Measurements from ENCODE around the gene SBNO1. TPM values are rescaled to one million over a fixed set of nuclear protein-coding genes. Genes with fewer than 3 reads are reported as not detected.
A peak's percentile ranks its signal among the peaks of the same experiment; 100 is the strongest.

SBNO1 gene
- total and polyA plus RNA-seq, 2 donors (not counting 3 experiments of a cell fraction or from before 2014, with no cell fraction given): 4.8 to 34.2 TPM

- Histone ChIP-seq H2AFZ (ENCODE audit: low read depth, low read length) (no peak overlapping the region), H4K20me1 (replicated peaks; ENCODE audit: control insufficient read depth, extremely low read depth, insufficient read depth, low read length) (no peaks in the 10 kb centered on the region), H3K27ac (ENCODE audit: insufficient read depth, low read depth, low read length) (no peak overlapping the region), H3K4me1 (ENCODE audit: control insufficient read depth, extremely low read depth, insufficient read depth, low read length) (peaks cover 36% of the 10 kb centered on the region), H3K9me3 (replicated peaks; ENCODE audit: control insufficient read depth, insufficient read depth, low read length) (no peaks in the 10 kb centered on the region), H3K9me1 (replicated peaks; ENCODE audit: control insufficient read depth, extremely low read depth, insufficient read depth, low read length) (no peaks in the 10 kb centered on the region), H3K36me3 (ENCODE audit: control insufficient read depth in 2 of 2, extremely low read depth in 1 of 2, insufficient read depth in 2 of 2, low read length in 2 of 2) (peaks cover 8 to 11% of the 10 kb centered on the region in 2 experiments), H3K9ac (replicated peaks; ENCODE audit: extremely low read depth, insufficient read depth, low read length) (peak overlapping the region; percentile 66), H3K4me2 (ENCODE audit: insufficient read depth, low read length) (no peak overlapping the region), H3K27me3 (ENCODE audit: control insufficient read depth in 2 of 2, insufficient read depth in 2 of 2, low read length in 2 of 2) (no peaks in the 10 kb centered on the region), H3K4me3 (replicated peaks in 1 of 3; ENCODE audit: insufficient read depth in 1 of 3, low read depth in 1 of 3, low read length in 3 of 3) (peak overlapping the region; percentile 46 to 69 (median 67)), H3K79me2 (ENCODE audit: control insufficient read depth, insufficient read depth, low read length) (peaks cover 61% of the 10 kb centered on the region)
- POLR2A ChIA-PET: no interaction called here
- FAIRE-seq (no peak), DNase-seq (ENCODE audit: low read depth, low spot score) (no peak)
- TF ChIP-seq CTCF (IDR thresholded peaks at IDR 0.05; ENCODE audit: extremely low read depth in 1 of 2, insufficient read depth in 1 of 2, low read depth in 1 of 2, low read length in 2 of 2): no peak
- TF ChIP-seq MAX (IDR thresholded peaks at IDR 0.05; ENCODE audit: insufficient read depth, insufficient read length): no peak
- peak; percentile 37 for TF ChIP-seq POLR2A (IDR thresholded peaks at IDR 0.05; ENCODE audit: low read depth, low read length)
- peak; percentile 29 for TF ChIP-seq POLR2AphosphoS5 (IDR thresholded peaks at IDR 0.05; ENCODE audit: insufficient read depth, low read depth, low read length)
- intact Hi-C loops (cut with micrococcal nuclease) (loop anchor here (1.0 kb wide), 1 partner anchor 24 kb away; no protein-coding TSS in a partner anchor), dilution Hi-C loops (cut with MboI; ENCODE audit: extremely low pct_ligation_motif_present, low sequenced_read_pairs) (no loop called here)
- no TSS peak for BruUV-seq (replicated peaks)
- CTCF ChIA-PET: interaction anchor here (1.5 to 1.7 kb wide), 2 partner anchors 23 to 25 kb away, joined by 5 read pairs; no protein-coding TSS in a partner anchor
Observed at GRCh38 chr12:123388951-123389559, 24.4 kb upstream of the SBNO1 start.
